ENCODE results near the gene CACNA1C.

GRCh38 chr12:2495417-2496112 lies 442.8 kb downstream of the CACNA1C start:
- TF ChIP-seq GATA3 (IDR thresholded peaks at IDR 0.05; ENCODE audit: low read depth, low read length) (no peak), GATA2 (IDR thresholded peaks at IDR 0.05; ENCODE audit: low read depth, low read length) (no peak)
